ENCODE results near the gene PIGW.

DNA sequence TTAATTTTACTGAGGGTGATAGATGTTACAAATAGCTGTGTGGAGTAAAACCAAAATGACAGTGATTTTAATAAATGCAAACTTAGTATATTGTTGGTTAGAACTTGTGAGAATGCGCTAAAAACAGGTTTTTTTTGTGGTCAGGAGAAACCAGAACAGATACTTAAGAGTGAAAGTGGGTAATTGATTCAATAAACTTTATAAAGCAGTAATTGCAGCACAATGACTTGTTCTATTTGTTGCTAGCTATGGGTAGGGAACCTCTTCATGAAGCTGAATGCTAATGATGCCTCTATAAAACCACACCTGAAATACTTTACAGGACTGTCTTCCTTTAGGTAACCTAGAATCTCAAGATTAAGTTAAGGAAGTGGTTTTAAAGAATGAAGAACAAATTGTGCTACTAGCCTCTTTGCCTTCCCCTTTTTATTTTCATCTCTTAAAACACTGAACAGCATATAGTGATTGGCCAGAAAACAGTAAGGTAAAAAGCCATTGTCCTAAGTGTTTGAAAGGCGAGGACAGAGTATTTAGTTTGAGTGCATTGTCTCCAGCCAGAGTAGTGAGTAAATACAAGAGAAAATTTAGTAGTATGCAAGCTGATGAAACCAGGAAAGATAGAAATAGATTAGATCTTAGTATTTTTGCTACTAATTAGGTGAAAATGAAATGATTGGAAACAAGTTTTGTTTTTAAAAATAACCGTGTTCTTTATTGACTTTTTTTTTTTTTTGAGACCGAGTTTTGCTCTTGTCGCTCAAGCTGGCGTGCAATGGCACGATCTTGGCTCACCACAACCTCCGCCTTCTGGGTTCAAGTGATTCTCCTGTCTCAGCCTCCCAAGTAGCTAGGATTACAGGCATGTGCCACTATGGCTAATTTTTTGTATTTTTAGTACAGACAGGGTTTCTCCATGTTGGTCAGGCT lies 16.0 kb downstream of the PIGW start:
- TF ChIP-seq BHLHE40 (IDR thresholded peaks at IDR 0.05; ENCODE audit: low read depth, low read length) (no peak), POLR2A (IDR thresholded peaks at IDR 0.05; ENCODE audit: low read length) (no peak), HDAC2 (IDR thresholded peaks at IDR 0.05) (no peak), CTCF (IDR thresholded peaks at IDR 0.05) (no peak), MYC (IDR thresholded peaks at IDR 0.05; ENCODE audit: borderline replicate concordance, low read length) (no peak), NPAS2 (CRISPR knock-in tag; IDR thresholded peaks at IDR 0.05; ENCODE audit: borderline replicate concordance) (no peak), MAX (IDR thresholded peaks at IDR 0.05) (no peak), RAD21 (conservative IDR thresholded peaks at IDR 0.05 in 1 of 2, IDR thresholded peaks at IDR 0.05 in 1 of 2) (no peak), HMGXB4 (CRISPR knock-in tag; IDR thresholded peaks at IDR 0.05; ENCODE audit: borderline replicate concordance) (no peak), JUN (IDR thresholded peaks at IDR 0.05) (no peak)
- TF ChIP-seq, protein P1, sequence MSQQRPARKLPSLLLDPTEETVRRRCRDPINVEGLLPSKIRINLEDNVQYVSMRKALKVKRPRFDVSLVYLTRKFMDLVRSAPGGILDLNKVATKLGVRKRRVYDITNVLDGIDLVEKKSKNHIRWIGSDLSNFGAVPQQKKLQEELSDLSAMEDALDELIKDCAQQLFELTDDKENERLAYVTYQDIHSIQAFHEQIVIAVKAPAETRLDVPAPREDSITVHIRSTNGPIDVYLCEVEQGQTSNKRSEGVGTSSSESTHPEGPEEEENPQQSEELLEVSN (IDR thresholded peaks at IDR 0.05; ENCODE audit: borderline replicate concordance, low read depth): no peak
- TF ChIP-seq, protein P2, sequence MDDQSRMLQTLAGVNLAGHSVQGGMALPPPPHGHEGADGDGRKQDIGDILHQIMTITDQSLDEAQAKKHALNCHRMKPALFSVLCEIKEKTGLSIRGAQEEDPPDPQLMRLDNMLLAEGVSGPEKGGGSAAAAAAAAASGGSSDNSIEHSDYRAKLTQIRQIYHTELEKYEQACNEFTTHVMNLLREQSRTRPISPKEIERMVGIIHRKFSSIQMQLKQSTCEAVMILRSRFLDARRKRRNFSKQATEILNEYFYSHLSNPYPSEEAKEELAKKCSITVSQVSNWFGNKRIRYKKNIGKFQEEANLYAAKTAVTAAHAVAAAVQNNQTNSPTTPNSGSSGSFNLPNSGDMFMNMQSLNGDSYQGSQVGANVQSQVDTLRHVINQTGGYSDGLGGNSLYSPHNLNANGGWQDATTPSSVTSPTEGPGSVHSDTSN (IDR thresholded peaks at IDR 0.05): no peak

Data from A549 (cell line).